K562 (cell line): ENCODE measurements around the gene EHD2. TPM values are rescaled to one million over a fixed set of nuclear protein-coding genes. Genes with fewer than 3 reads are reported as not detected.

Experiments
- ADNP ChIP-seq: fragments of 200-800 bp; sonication (Bioruptor generic); IDR thresholded peaks from 2 replicates; pipeline ENCODE4 v1.6.1; 2016; ENCODE audit warnings: missing genetic modification characterization, missing compliant biosample characterization
- ARID1B ChIP-seq: fragments of 450-650 bp; IDR thresholded peaks from 2 replicates; pipeline ENCODE4 v1.6.1; 2016; ENCODE audit warnings: antibody characterized with exemption, mild to moderate bottlenecking, inconsistent platforms
- ARID2 ChIP-seq: fragments of 450-650 bp; IDR thresholded peaks from 2 replicates; pipeline ENCODE4 v1.6.1; 2017; ENCODE audit warnings: antibody characterized with exemption, mild to moderate bottlenecking
- HEY1 ChIP-seq: fragments of 250-450 bp; sonication (Bioruptor Pico); IDR thresholded peaks from 2 replicates; pipeline ENCODE4 v1.5.0; 2020; ENCODE audit warnings: mild to moderate bottlenecking, moderate library complexity, borderline replicate concordance
- MCM3 ChIP-seq: fragments of 450-650 bp; IDR thresholded peaks from 2 replicates; pipeline ENCODE4 v1.6.1; 2016
- MYBL2 ChIP-seq, 2 experiments: fragments of 450-650 bp in 1 of 2; sonication (generic) in 1 of 2; formaldehyde crosslinking in 1 of 2; IDR thresholded peaks; 2 replicates each; pipeline versions ENCODE4 v1.6.1 to v1.8.1; 2017 to 2022; ENCODE audit warnings: borderline replicate concordance in 1 of 2, inconsistent platforms in 1 of 2, low read depth in 1 of 2, mild to moderate bottlenecking in 1 of 2, missing genetic modification reagents in 1 of 2, moderate library complexity in 1 of 2
- MYNN ChIP-seq, 2 experiments: sonication (generic); formaldehyde crosslinking in 1 of 2; IDR thresholded peaks; 2 replicates each; pipeline versions ENCODE4 v1.5.0 to v1.6.1; 2016 to 2020; ENCODE audit warnings: antibody characterized with exemption in 1 of 2, missing genetic modification reagents in 1 of 2
- POLR3G ChIP-seq: IDR thresholded peaks from 2 replicates; pipeline ENCODE4 v1.6.1; 2011; ENCODE audit not compliant: insufficient read length, insufficient replicate concordance; ENCODE audit errors: extremely low read depth
- ZBTB8A ChIP-seq: fragments of 450-650 bp; IDR thresholded peaks from 2 replicates; pipeline ENCODE4 v1.6.1; 2018; ENCODE audit warnings: mild to moderate bottlenecking, moderate library complexity; ENCODE audit not compliant: partially characterized antibody
- polyA plus RNA-seq, 8 experiments: library from polyadenylated mRNA; depleted of rRNA in 4 of 8; stranded (reverse) in 5 of 8; unstranded in 3 of 8; fragments of >200 nt; fragmentation: Nextera tagmentation in 2 of 8; fragmentation: Illumina TruSeq in 1 of 8; extraction: Ambion mirVana in 2 of 8; extraction: Trizol in 1 of 8; gene quantifications; 2 replicates each; pipeline versions ENCODE4 v1.2.1 to v1.2.3, GENCODE V29; 2011 to 2014; ENCODE audit warnings: inconsistent platforms in 1 of 8, missing spikeins in 1 of 8
- total RNA-seq, 7 experiments: library from RNA; depleted of rRNA in 6 of 7; stranded (reverse); fragments of >200 nt in 6 of 7; fragmentation: Illumina TruSeq in 2 of 7; extraction: Trizol in 2 of 7; gene quantifications; 2 replicates each; pipeline versions ENCODE4 v1.2.1 to v1.2.3, GENCODE V29; 2011 to 2021; ENCODE audit warnings: low replicate concordance in 1 of 7
- TF ChIP-seq, protein P1 (sequence below): fragments of 250-450 bp; sonication (Bioruptor Pico); IDR thresholded peaks from 2 replicates; pipeline ENCODE4 v1.5.0; 2022; ENCODE audit warnings: mild to moderate bottlenecking
- TF ChIP-seq, protein P2 (sequence below): sonication (generic); formaldehyde crosslinking; IDR thresholded peaks from 2 replicates; pipeline ENCODE4 v1.8.1; 2023; ENCODE audit warnings: mild to moderate bottlenecking, missing genetic modification reagents

Gene EHD2
- total and polyA plus RNA-seq, 9 of the 15 experiments (the other 6 are each of a cell fraction or from before 2014, with no cell fraction given): 1.7 to 32.2 (median 3.0) TPM

DNA sequence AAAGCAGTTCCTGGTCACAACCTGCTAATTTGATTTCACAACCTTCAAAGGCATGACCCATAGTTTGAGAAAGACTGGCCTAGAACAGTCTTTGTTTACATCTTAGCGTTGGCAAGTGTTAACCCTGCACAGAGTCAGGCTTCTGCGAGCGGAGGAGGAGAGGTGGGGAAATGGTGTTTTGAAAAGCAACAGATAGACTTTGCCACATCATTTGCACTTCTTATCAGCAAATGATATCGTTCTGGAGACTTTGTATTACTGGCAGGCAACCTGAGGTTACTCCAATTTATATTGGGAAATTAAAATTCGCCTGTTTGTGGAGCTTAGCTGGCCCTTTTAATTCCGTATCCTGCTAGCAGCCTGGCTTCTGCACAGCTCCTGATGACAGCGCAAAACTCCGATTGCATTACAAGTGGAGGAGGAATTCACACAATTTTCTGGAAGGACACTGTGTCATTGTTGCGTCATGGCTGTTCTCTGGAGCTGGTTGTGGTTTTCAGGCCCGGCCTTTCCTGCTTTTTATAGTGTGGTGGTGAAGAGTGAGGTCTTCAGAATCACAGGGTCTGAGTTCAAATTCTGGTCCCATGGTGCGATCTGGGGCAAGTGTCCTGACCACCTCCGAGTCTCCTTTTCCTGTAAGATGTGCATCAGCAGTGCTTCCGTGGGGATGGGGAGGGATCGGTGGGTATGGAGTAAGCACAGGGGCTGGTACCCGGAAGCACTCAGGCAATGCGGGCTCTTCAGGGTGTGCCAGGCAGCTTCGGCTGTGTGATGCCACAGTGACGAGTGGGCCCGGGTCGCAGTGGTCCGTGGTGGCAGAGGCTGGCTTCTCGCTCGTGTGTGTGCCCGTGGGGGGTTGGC lies 49.1 kb upstream of the EHD2 start (continued):
- no peak for TF ChIP-seq MYBL2 (IDR thresholded peaks at IDR 0.05; ENCODE audit: low read depth)
- TF ChIP-seq MYBL2 (CRISPR knock-in tag; IDR thresholded peaks at IDR 0.05; ENCODE audit: borderline replicate concordance): no peak
- no peak for TF ChIP-seq ARID2
- TF ChIP-seq ARID1B: peak; percentile 54
- TF ChIP-seq, protein P1, sequence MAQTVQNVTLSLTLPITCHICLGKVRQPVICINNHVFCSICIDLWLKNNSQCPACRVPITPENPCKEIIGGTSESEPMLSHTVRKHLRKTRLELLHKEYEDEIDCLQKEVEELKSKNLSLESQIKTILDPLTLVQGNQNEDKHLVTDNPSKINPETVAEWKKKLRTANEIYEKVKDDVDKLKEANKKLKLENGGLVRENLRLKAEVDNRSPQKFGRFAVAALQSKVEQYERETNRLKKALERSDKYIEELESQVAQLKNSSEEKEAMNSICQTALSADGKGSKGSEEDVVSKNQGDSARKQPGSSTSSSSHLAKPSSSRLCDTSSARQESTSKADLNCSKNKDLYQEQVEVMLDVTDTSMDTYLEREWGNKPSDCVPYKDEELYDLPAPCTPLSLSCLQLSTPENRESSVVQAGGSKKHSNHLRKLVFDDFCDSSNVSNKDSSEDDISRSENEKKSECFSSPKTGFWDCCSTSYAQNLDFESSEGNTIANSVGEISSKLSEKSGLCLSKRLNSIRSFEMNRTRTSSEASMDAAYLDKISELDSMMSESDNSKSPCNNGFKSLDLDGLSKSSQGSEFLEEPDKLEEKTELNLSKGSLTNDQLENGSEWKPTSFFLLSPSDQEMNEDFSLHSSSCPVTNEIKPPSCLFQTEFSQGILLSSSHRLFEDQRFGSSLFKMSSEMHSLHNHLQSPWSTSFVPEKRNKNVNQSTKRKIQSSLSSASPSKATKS (CRISPR knock-in tag): no peak
- TF ChIP-seq MYNN (IDR thresholded peaks at IDR 0.05): no peak
- TF ChIP-seq MYNN (CRISPR knock-in tag; IDR thresholded peaks at IDR 0.05): no peak
- TF ChIP-seq POLR3G: no peak
- TF ChIP-seq MCM3: no peak
- no peak for TF ChIP-seq ZBTB8A
- no peak for TF ChIP-seq ADNP (tag)
- TF ChIP-seq HEY1: no peak
- TF ChIP-seq, protein P2, sequence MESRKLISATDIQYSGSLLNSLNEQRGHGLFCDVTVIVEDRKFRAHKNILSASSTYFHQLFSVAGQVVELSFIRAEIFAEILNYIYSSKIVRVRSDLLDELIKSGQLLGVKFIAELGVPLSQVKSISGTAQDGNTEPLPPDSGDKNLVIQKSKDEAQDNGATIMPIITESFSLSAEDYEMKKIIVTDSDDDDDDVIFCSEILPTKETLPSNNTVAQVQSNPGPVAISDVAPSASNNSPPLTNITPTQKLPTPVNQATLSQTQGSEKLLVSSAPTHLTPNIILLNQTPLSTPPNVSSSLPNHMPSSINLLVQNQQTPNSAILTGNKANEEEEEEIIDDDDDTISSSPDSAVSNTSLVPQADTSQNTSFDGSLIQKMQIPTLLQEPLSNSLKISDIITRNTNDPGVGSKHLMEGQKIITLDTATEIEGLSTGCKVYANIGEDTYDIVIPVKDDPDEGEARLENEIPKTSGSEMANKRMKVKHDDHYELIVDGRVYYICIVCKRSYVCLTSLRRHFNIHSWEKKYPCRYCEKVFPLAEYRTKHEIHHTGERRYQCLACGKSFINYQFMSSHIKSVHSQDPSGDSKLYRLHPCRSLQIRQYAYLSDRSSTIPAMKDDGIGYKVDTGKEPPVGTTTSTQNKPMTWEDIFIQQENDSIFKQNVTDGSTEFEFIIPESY (CRISPR knock-in tag): no peak
